HEK293 (cell line): ENCODE measurements around the gene MYO5B.

ENCODE experiments used
- CTCF ChIP-seq: fragments of 450-650 bp; formaldehyde crosslinking; IDR thresholded peaks from 2 replicates; pipeline ENCODE4 v1.5.1; 2016; ENCODE audit warnings: missing biosample characterization, missing genetic modification characterization
- GLI2 ChIP-seq: fragments of 450-650 bp; formaldehyde crosslinking; IDR thresholded peaks from 2 replicates; pipeline ENCODE4; 2017; ENCODE audit warnings: missing biosample characterization, missing genetic modification characterization, low read depth, borderline replicate concordance
- PATZ1 ChIP-seq: fragments of 450-650 bp; formaldehyde crosslinking; IDR thresholded peaks from 2 replicates; pipeline ENCODE4 v1.5.1; 2016; ENCODE audit warnings: missing biosample characterization, missing genetic modification characterization
- REST ChIP-seq: fragments of 450-650 bp; formaldehyde crosslinking; IDR thresholded peaks from 2 replicates; pipeline ENCODE4 v1.5.1; 2016; ENCODE audit warnings: missing biosample characterization, missing genetic modification characterization
- TRIM28 ChIP-seq: IDR thresholded peaks from 2 replicates; pipeline ENCODE4 v1.6.1; 2011; ENCODE audit warnings: low read length, control low read depth, borderline replicate concordance
- ZFP37 ChIP-seq: fragments of 450-650 bp; formaldehyde crosslinking; IDR thresholded peaks from 2 replicates; pipeline ENCODE4 v1.5.1; 2016; ENCODE audit warnings: missing biosample characterization, missing genetic modification characterization
- ZNF121 ChIP-seq: fragments of 450-650 bp; formaldehyde crosslinking; IDR thresholded peaks from 2 replicates; pipeline ENCODE4 v1.5.1; 2016; ENCODE audit warnings: missing biosample characterization, missing genetic modification characterization
- ZNF214 ChIP-seq: fragments of 450-650 bp; formaldehyde crosslinking; IDR thresholded peaks from 2 replicates; pipeline ENCODE4 v1.5.1; 2017; ENCODE audit warnings: missing biosample characterization, mild to moderate bottlenecking, missing genetic modification characterization, borderline replicate concordance
- ZNF768 ChIP-seq: fragments of 450-650 bp; formaldehyde crosslinking; IDR thresholded peaks from 2 replicates; pipeline ENCODE4 v1.5.1; 2018; ENCODE audit warnings: missing biosample characterization, mild to moderate bottlenecking, missing genetic modification characterization

- TF ChIP-seq ZFP37 (tag by site-specific recombination), result no peak
- no peak for TF ChIP-seq REST (tag by site-specific recombination)
- TF ChIP-seq ZNF121 (tag by site-specific recombination), result no peak
- no peak for TF ChIP-seq TRIM28
- TF ChIP-seq CTCF (tag by site-specific recombination), result no peak
- no peak for TF ChIP-seq ZNF214 (tag by site-specific recombination)
- TF ChIP-seq PATZ1 (tag by site-specific recombination), result no peak
- no peak for TF ChIP-seq ZNF768 (tag by site-specific recombination)
- no peak for TF ChIP-seq GLI2 (tag by site-specific recombination)
These were observed 188.4 kb downstream of the MYO5B start for GRCh38 chr18:50006470-50007046.
